DOHH2 (cell line): ENCODE results near the gene PCDH15.

Experiments
- H3F3A ChIP-seq: fragments of 200-600 bp; sonication (generic), shearing (Covaris generic); 2 replicates; pipeline ENCODE4 v1.6.0; 2016; ENCODE audit warnings: antibody characterized with exemption, mild to moderate bottlenecking; ENCODE audit not compliant: control insufficient read depth, insufficient read depth
- H3K27ac ChIP-seq: fragments of 200-600 bp; sonication (generic); 2 replicates; pipeline ENCODE4 v1.5.1; 2014; ENCODE audit warnings: low read depth, mild to moderate bottlenecking, low read length, moderate library complexity
- H3K27me3 ChIP-seq: fragments of 200-600 bp; sonication (generic); 2 replicates; pipeline ENCODE4 v1.6.1; 2014; ENCODE audit warnings: mild to moderate bottlenecking, low read length, mixed read lengths; ENCODE audit not compliant: control insufficient read depth
- H3K36me3 ChIP-seq: fragments of 200-600 bp; sonication (generic); 2 replicates; pipeline ENCODE4 v1.6.1; 2014; ENCODE audit warnings: mild to moderate bottlenecking, low read length, moderate library complexity, mixed read lengths; ENCODE audit not compliant: control insufficient read depth
- H3K4me1 ChIP-seq: fragments of 200-600 bp; sonication (generic); 2 replicates; pipeline ENCODE4 v1.6.1; 2014; ENCODE audit warnings: mild to moderate bottlenecking, low read length, mixed read lengths; ENCODE audit not compliant: control insufficient read depth
- H3K4me2 ChIP-seq: fragments of 200-600 bp; sonication (generic); 2 replicates; pipeline ENCODE4 v1.6.0; 2014; ENCODE audit warnings: mild to moderate bottlenecking, low read length, moderate library complexity
- H3K4me3 ChIP-seq: fragments of 200-600 bp; sonication (generic); 2 replicates; pipeline ENCODE4 v1.5.1; 2014; ENCODE audit warnings: mild to moderate bottlenecking, low read length, mixed read lengths
- H3K79me2 ChIP-seq: fragments of 200-600 bp; sonication (generic); 2 replicates; pipeline ENCODE4 v1.6.1; 2014; ENCODE audit warnings: mild to moderate bottlenecking, low read length, mixed read lengths; ENCODE audit not compliant: control insufficient read depth
- H3K9me2 ChIP-seq: fragments of 200-600 bp; sonication (generic); replicated peaks from 2 replicates; pipeline ENCODE4 v1.6.1; 2014; ENCODE audit warnings: mild to moderate bottlenecking, low read length, mixed read lengths; ENCODE audit not compliant: control insufficient read depth
- H3K9me3 ChIP-seq: fragments of 200-600 bp; sonication (generic); 2 replicates; pipeline ENCODE4 v1.6.1; 2014; ENCODE audit warnings: antibody characterized with exemption, low read length, mixed read lengths; ENCODE audit not compliant: control insufficient read depth, insufficient read depth
- H4K20me1 ChIP-seq: fragments of 200-600 bp; sonication (generic); 2 replicates; pipeline ENCODE4 v1.6.0; 2014; ENCODE audit warnings: low read depth, mild to moderate bottlenecking, antibody characterized with exemption, low read length, moderate library complexity; ENCODE audit not compliant: control insufficient read depth, insufficient read depth
- EZH2phosphoT487 ChIP-seq: fragments of 200-600 bp; sonication (generic); IDR thresholded peaks from 2 replicates; pipeline ENCODE4 v1.6.1; 2017; ENCODE audit warnings: borderline replicate concordance, mild to moderate bottlenecking, antibody characterized with exemption, low read length, moderate library complexity, mixed read lengths
- TF ChIP-seq, protein P1 (sequence below): fragments of 200-600 bp; sonication (generic); IDR thresholded peaks from one replicate; pipeline ENCODE4 v1.5.1; 2014; ENCODE audit warnings: antibody characterized with exemption, mild to moderate bottlenecking, low read depth, low read length; ENCODE audit not compliant: poor library complexity, severe bottlenecking

PCDH15 gene

GRCh38 chr10:53997953-53998352, 803.1 kb downstream of the PCDH15 start:
- H3K9me3 ChIP-seq = no peaks in the 10 kb centered on the region
- H3K4me1 ChIP-seq = no peaks in the 10 kb centered on the region
- no peak overlapping the region for H3K4me2 ChIP-seq
- TF ChIP-seq EZH2phosphoT487 = no peak
- TF ChIP-seq, protein P1, sequence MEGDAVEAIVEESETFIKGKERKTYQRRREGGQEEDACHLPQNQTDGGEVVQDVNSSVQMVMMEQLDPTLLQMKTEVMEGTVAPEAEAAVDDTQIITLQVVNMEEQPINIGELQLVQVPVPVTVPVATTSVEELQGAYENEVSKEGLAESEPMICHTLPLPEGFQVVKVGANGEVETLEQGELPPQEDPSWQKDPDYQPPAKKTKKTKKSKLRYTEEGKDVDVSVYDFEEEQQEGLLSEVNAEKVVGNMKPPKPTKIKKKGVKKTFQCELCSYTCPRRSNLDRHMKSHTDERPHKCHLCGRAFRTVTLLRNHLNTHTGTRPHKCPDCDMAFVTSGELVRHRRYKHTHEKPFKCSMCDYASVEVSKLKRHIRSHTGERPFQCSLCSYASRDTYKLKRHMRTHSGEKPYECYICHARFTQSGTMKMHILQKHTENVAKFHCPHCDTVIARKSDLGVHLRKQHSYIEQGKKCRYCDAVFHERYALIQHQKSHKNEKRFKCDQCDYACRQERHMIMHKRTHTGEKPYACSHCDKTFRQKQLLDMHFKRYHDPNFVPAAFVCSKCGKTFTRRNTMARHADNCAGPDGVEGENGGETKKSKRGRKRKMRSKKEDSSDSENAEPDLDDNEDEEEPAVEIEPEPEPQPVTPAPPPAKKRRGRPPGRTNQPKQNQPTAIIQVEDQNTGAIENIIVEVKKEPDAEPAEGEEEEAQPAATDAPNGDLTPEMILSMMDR = no peak
- H3K79me2 ChIP-seq = no peaks in the 10 kb centered on the region
- no peak overlapping the region for H3K27ac ChIP-seq
- no peaks in the 10 kb centered on the region for H3K9me2 ChIP-seq
- H4K20me1 ChIP-seq = no peaks in the 10 kb centered on the region
- no peaks in the 10 kb centered on the region for H3F3A ChIP-seq
- no peaks in the 10 kb centered on the region for H3K27me3 ChIP-seq
- H3K4me3 ChIP-seq = no peak overlapping the region
- no peaks in the 10 kb centered on the region for H3K36me3 ChIP-seq

DNA sequence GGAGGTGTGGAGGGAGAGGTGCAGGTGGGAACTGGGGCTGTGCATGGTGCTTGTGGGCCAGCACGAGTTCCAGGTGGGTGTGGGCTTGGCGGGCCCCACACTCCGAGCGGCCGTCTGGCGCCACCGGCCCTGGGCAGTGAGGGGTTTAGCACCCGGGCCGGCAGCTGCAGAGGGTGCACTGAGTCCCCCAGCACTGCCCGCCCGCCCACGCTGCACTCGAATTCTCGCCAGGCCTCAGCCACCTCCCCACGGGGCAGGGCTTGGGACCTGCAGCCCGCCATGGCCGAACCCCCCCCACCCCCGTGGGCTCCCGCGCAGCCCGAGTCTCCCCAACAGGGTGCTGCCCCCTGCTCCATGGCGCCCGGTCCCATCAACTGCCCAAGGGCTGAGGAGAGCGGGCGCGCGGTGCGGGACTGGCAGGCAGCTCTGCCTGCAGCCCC, 810.2 kb downstream of the PCDH15 start:
- TF ChIP-seq, protein P1 = no peak
- TF ChIP-seq EZH2phosphoT487 = no peak
- H3K27ac ChIP-seq = no peak overlapping the region
- no peaks in the 10 kb centered on the region for H3K27me3 ChIP-seq
- H3K4me1 ChIP-seq = no peaks in the 10 kb centered on the region
- no peaks in the 10 kb centered on the region for H3K79me2 ChIP-seq
- H3K4me2 ChIP-seq = no peak overlapping the region
- no peaks in the 10 kb centered on the region for H3K9me2 ChIP-seq
- H3K36me3 ChIP-seq = no peaks in the 10 kb centered on the region
- no peak overlapping the region for H3K4me3 ChIP-seq
- H4K20me1 ChIP-seq = no peaks in the 10 kb centered on the region
- no peaks in the 10 kb centered on the region; the same call in 1 of the 2 replicates for H3K9me3 ChIP-seq
- no peaks in the 10 kb centered on the region for H3F3A ChIP-seq

- H3K79me2 ChIP-seq = no peaks in the 10 kb centered on the region
- no peak overlapping the region for H3K27ac ChIP-seq
- H3K9me2 ChIP-seq = no peaks in the 10 kb centered on the region
- H4K20me1 ChIP-seq = no peaks in the 10 kb centered on the region
- H3F3A ChIP-seq = no peaks in the 10 kb centered on the region
- H3K9me3 ChIP-seq = no peaks in the 10 kb centered on the region
- H3K4me1 ChIP-seq = no peaks in the 10 kb centered on the region
- no peak overlapping the region for H3K4me3 ChIP-seq
- TF ChIP-seq, protein P1 = no peak
- TF ChIP-seq EZH2phosphoT487 = no peak
- H3K4me2 ChIP-seq = no peak overlapping the region
- H3K27me3 ChIP-seq = no peaks in the 10 kb centered on the region
- no peaks in the 10 kb centered on the region for H3K36me3 ChIP-seq
Observed at GRCh38 chr10:53983431-53983830, 817.6 kb downstream of the PCDH15 start.
